BLaER1 (cell line): ENCODE data around the gene PSD2.

ENCODE experiments used
- H3K27ac ChIP-seq: shearing (Covaris generic); formaldehyde crosslinking; 2 replicates; pipeline ENCODE4 v1.8.1; 2022
- H3K27me3 ChIP-seq: shearing (Covaris generic); formaldehyde crosslinking; 2 replicates; pipeline ENCODE4 v1.8.1; 2022
- H3K36me3 ChIP-seq: shearing (Covaris generic); formaldehyde crosslinking; 2 replicates; pipeline ENCODE4 v1.8.1; 2022
- H3K4me1 ChIP-seq: shearing (Covaris generic); formaldehyde crosslinking; 2 replicates; pipeline ENCODE4 v1.8.1; 2022
- H3K4me2 ChIP-seq: shearing (Covaris generic); formaldehyde crosslinking; 2 replicates; pipeline ENCODE4 v1.8.1; 2022
- H3K4me3 ChIP-seq: shearing (Covaris generic); formaldehyde crosslinking; 2 replicates; pipeline ENCODE4 v1.8.1; 2022
- H3K9ac ChIP-seq: shearing (Covaris generic); formaldehyde crosslinking; 2 replicates; pipeline ENCODE4 v1.8.1; 2022
- H3K9me3 ChIP-seq: shearing (Covaris generic); formaldehyde crosslinking; 2 replicates; pipeline ENCODE4 v1.8.1; 2022
- H4K20me1 ChIP-seq: shearing (Covaris generic); formaldehyde crosslinking; 2 replicates; pipeline ENCODE4 v1.8.1; 2022
- Cebpa-rat ChIP-seq: shearing (Covaris generic); IDR thresholded peaks from 2 replicates; pipeline ENCODE4 v1.8.1; 2022

The PSD2 gene

GRCh38 chr5:139756971-139757370 is 38.6 kb upstream of the PSD2 start:
- TF ChIP-seq Cebpa-rat: no peak
- Histone ChIP-seq H3K27ac (no peak overlapping the region), H3K4me3 (no peak overlapping the region), H4K20me1 (no peaks in the 10 kb centered on the region), H3K27me3 (peaks cover 56% of the 10 kb centered on the region), H3K9ac (no peak overlapping the region), H3K4me1 (peaks cover 79% of the 10 kb centered on the region), H3K9me3 (no peaks in the 10 kb centered on the region), H3K4me2 (peak overlapping the region; percentile 83; the same call in 1 of the 2 replicates), H3K36me3 (no peaks in the 10 kb centered on the region)

- H3K4me1 ChIP-seq: peaks cover 81% of the 10 kb centered on the region
- no peak for TF ChIP-seq Cebpa-rat
- H3K9me3 ChIP-seq: no peaks in the 10 kb centered on the region
- H3K27me3 ChIP-seq: peaks cover 56% of the 10 kb centered on the region
- no peaks in the 10 kb centered on the region for H3K36me3 ChIP-seq
- H4K20me1 ChIP-seq: no peaks in the 10 kb centered on the region
- no peak overlapping the region for H3K27ac ChIP-seq
- H3K4me3 ChIP-seq: no peak overlapping the region
- H3K4me2 ChIP-seq: peak overlapping the region; percentile 63
- no peak overlapping the region for H3K9ac ChIP-seq
These were observed 37.7 kb upstream of the PSD2 start for GRCh38 chr5:139757727-139758509.

GRCh38 chr5:139758510-139759075 is 37.0 kb upstream of the PSD2 start:
- H3K4me2 ChIP-seq: peak overlapping the region; percentile 63
- peaks cover 5% of the 10 kb centered on the region; the same call in 1 of the 2 replicates for H4K20me1 ChIP-seq
- no peak overlapping the region for H3K27ac ChIP-seq
- H3K9ac ChIP-seq: no peak overlapping the region
- peaks cover 56% of the 10 kb centered on the region for H3K27me3 ChIP-seq
- no peak overlapping the region for H3K4me3 ChIP-seq
- H3K36me3 ChIP-seq: no peaks in the 10 kb centered on the region
- H3K4me1 ChIP-seq: peaks cover 88% of the 10 kb centered on the region
- no peak for TF ChIP-seq Cebpa-rat
- no peaks in the 10 kb centered on the region for H3K9me3 ChIP-seq

- Histone ChIP-seq H3K27me3 (peaks cover 52% of the 10 kb centered on the region), H3K9ac (no peak overlapping the region), H3K4me2 (peak overlapping the region; percentile 63), H3K36me3 (no peaks in the 10 kb centered on the region), H3K4me1 (peaks cover 95% of the 10 kb centered on the region), H3K9me3 (no peaks in the 10 kb centered on the region), H3K4me3 (no peak overlapping the region), H3K27ac (no peak overlapping the region), H4K20me1 (peaks cover 12% of the 10 kb centered on the region)
- TF ChIP-seq Cebpa-rat: no peak
These were observed 36.3 kb upstream of the PSD2 start for GRCh38 chr5:139759219-139759721.

GRCh38 chr5:139760066-139761056 is 35.2 kb upstream of the PSD2 start:
- Histone ChIP-seq H3K27me3 (peaks cover 41% of the 10 kb centered on the region), H3K4me2 (peak overlapping the region; percentile 63), H3K9ac (no peak overlapping the region), H3K27ac (no peak overlapping the region), H3K9me3 (no peaks in the 10 kb centered on the region), H4K20me1 (peaks cover 18% of the 10 kb centered on the region), H3K4me3 (no peak overlapping the region), H3K4me1 (peaks cover 97% of the 10 kb centered on the region), H3K36me3 (no peaks in the 10 kb centered on the region)
- no peak for TF ChIP-seq Cebpa-rat

GRCh38 chr5:139761057-139761450 is 34.6 kb upstream of the PSD2 start:
- Histone ChIP-seq H3K4me2 (peak overlapping the region; percentile 63), H3K36me3 (no peaks in the 10 kb centered on the region), H3K4me3 (no peak overlapping the region), H3K9ac (no peak overlapping the region), H3K4me1 (peaks cover 95% of the 10 kb centered on the region), H4K20me1 (peaks cover 18% of the 10 kb centered on the region), H3K9me3 (no peaks in the 10 kb centered on the region), H3K27me3 (peaks cover 35% of the 10 kb centered on the region), H3K27ac (no peak overlapping the region)
- no peak for TF ChIP-seq Cebpa-rat

GRCh38 chr5:139761501-139761900 is 34.1 kb upstream of the PSD2 start:
- Histone ChIP-seq H3K27ac (no peak overlapping the region), H3K27me3 (peaks cover 30% of the 10 kb centered on the region)

GRCh38 chr5:139762615-139763170 is 32.9 kb upstream of the PSD2 start:
- H3K9me3 ChIP-seq: no peaks in the 10 kb centered on the region
- H3K27ac ChIP-seq: no peak overlapping the region
- no peak overlapping the region for H3K9ac ChIP-seq
- H3K36me3 ChIP-seq: no peaks in the 10 kb centered on the region
- H3K4me3 ChIP-seq: no peak overlapping the region
- peaks cover 18% of the 10 kb centered on the region for H3K27me3 ChIP-seq
- TF ChIP-seq Cebpa-rat: no peak
- H4K20me1 ChIP-seq: peaks cover 18% of the 10 kb centered on the region
- peak overlapping the region; percentile 93 for H3K4me2 ChIP-seq
- H3K4me1 ChIP-seq: peaks cover 93% of the 10 kb centered on the region

More at GRCh38 chr5:139761501-139761900, 34.1 kb upstream of the PSD2 start:
- H3K36me3 ChIP-seq: no peaks in the 10 kb centered on the region
- H3K4me2 ChIP-seq: no peak overlapping the region; the same call in 1 of the 2 replicates
- H3K9me3 ChIP-seq: no peaks in the 10 kb centered on the region
- H4K20me1 ChIP-seq: peaks cover 18% of the 10 kb centered on the region
- no peak overlapping the region for H3K9ac ChIP-seq
- H3K4me1 ChIP-seq: peaks cover 95% of the 10 kb centered on the region
- no peak overlapping the region for H3K4me3 ChIP-seq
- TF ChIP-seq Cebpa-rat: no peak

- no peak for TF ChIP-seq Cebpa-rat
- peaks cover 93% of the 10 kb centered on the region for H3K4me1 ChIP-seq
- H3K27me3 ChIP-seq: peaks cover 11% of the 10 kb centered on the region
- H4K20me1 ChIP-seq: peaks cover 18% of the 10 kb centered on the region
- H3K36me3 ChIP-seq: no peaks in the 10 kb centered on the region
- H3K9me3 ChIP-seq: no peaks in the 10 kb centered on the region
- H3K9ac ChIP-seq: no peak overlapping the region
- H3K4me3 ChIP-seq: no peak overlapping the region
- no peak overlapping the region for H3K27ac ChIP-seq
- peak overlapping the region; percentile 93 for H3K4me2 ChIP-seq
These were observed 32.2 kb upstream of the PSD2 start for GRCh38 chr5:139763280-139763929.
